Activated naive CD8-positive, alpha-beta T cell (primary cell): ENCODE data around the gene NCAPD2.

Source experiments
- H3K27ac Mint-ChIP-seq: one replicate; pipeline ENCODE4 v1.8.0; 2021; ENCODE audit warnings: mixed read lengths
- H3K27me3 Mint-ChIP-seq: one replicate; pipeline ENCODE4 v1.8.0; 2021; ENCODE audit warnings: mixed read lengths
- H3K36me3 Mint-ChIP-seq: one replicate; pipeline ENCODE4 v1.8.0; 2021; ENCODE audit warnings: mixed read lengths
- H3K4me1 Mint-ChIP-seq: one replicate; pipeline ENCODE4 v1.8.0; 2021; ENCODE audit warnings: low read depth, mixed read lengths
- H3K4me3 Mint-ChIP-seq: one replicate; pipeline ENCODE4 v1.8.0; 2021; ENCODE audit warnings: mild to moderate bottlenecking, mixed read lengths
- H3K9me3 Mint-ChIP-seq: one replicate; pipeline ENCODE4 v1.8.0; 2021; ENCODE audit warnings: low read depth, mixed read lengths

The NCAPD2 gene, protein sequence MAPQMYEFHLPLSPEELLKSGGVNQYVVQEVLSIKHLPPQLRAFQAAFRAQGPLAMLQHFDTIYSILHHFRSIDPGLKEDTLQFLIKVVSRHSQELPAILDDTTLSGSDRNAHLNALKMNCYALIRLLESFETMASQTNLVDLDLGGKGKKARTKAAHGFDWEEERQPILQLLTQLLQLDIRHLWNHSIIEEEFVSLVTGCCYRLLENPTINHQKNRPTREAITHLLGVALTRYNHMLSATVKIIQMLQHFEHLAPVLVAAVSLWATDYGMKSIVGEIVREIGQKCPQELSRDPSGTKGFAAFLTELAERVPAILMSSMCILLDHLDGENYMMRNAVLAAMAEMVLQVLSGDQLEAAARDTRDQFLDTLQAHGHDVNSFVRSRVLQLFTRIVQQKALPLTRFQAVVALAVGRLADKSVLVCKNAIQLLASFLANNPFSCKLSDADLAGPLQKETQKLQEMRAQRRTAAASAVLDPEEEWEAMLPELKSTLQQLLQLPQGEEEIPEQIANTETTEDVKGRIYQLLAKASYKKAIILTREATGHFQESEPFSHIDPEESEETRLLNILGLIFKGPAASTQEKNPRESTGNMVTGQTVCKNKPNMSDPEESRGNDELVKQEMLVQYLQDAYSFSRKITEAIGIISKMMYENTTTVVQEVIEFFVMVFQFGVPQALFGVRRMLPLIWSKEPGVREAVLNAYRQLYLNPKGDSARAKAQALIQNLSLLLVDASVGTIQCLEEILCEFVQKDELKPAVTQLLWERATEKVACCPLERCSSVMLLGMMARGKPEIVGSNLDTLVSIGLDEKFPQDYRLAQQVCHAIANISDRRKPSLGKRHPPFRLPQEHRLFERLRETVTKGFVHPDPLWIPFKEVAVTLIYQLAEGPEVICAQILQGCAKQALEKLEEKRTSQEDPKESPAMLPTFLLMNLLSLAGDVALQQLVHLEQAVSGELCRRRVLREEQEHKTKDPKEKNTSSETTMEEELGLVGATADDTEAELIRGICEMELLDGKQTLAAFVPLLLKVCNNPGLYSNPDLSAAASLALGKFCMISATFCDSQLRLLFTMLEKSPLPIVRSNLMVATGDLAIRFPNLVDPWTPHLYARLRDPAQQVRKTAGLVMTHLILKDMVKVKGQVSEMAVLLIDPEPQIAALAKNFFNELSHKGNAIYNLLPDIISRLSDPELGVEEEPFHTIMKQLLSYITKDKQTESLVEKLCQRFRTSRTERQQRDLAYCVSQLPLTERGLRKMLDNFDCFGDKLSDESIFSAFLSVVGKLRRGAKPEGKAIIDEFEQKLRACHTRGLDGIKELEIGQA (N-terminal part only)

GRCh38 chr12:6493497-6494257, at the start of gene NCAPD2:
Gene NCAPD2, plus strand, starts transcription at chr12:6494102. Its CDS starts 997 bp downstream, at chr12:6495099.
- H3K36me3 Mint-ChIP-seq = peaks cover 2% of the 10 kb centered on the region

GRCh38 chr12:6444704-6445688, 48.9 kb upstream of the NCAPD2 start, which contains the start of gene CD27:
Gene CD27, plus strand, starts transcription at chr12:6444955. Its CDS starts 141 bp downstream, at chr12:6445096.
- H3K27me3 Mint-ChIP-seq = no peaks in the 10 kb centered on the region
- H3K4me1 Mint-ChIP-seq = peaks cover 69% of the 10 kb centered on the region
- peaks cover 20% of the 10 kb centered on the region for H3K36me3 Mint-ChIP-seq
- H3K9me3 Mint-ChIP-seq = no peaks in the 10 kb centered on the region
- peak within 1 kb of the TSS; percentile 99 for H3K27ac Mint-ChIP-seq
- H3K4me3 Mint-ChIP-seq = peak within 1 kb of the TSS; percentile 99

More at GRCh38 chr12:6493497-6494257, at the start of gene NCAPD2:
- peak within 1 kb of the TSS; percentile 97 for H3K4me3 Mint-ChIP-seq
- H3K4me1 Mint-ChIP-seq = peaks cover 42% of the 10 kb centered on the region
- no peaks in the 10 kb centered on the region for H3K9me3 Mint-ChIP-seq
- no peaks in the 10 kb centered on the region for H3K27me3 Mint-ChIP-seq
- H3K27ac Mint-ChIP-seq = peak within 1 kb of the TSS; percentile 97

DNA sequence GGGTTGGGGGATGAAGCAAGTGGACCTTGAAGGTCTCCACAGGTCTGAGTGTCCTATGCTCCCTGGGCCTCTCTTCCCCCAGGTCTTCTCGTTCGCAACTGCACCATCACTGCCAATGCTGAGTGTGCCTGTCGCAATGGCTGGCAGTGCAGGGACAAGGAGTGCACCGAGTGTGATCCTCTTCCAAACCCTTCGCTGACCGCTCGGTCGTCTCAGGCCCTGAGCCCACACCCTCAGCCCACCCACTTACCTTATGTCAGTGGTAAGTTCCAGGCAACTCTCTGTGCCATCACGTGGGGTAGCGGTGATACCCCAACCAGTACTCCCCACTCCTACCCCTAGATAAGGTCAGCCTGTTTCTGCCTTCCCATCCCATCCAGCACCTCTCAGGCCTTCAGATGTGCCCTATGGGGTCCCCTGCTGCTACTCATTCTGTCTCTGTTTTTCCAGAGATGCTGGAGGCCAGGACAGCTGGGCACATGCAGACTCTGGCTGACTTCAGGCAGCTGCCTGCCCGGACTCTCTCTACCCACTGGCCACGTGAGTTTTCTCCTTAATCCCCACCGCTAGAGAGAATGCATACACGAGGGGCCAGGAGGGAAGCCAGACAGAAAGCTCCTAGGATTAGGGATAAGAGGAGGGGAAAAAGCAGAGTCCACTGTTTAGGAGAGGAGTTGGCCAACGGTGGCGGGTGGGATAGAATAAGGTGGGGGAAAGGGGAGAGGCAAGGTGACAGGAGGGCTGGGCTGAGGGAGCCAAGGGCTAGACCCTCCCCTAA, 43.6 kb upstream of the NCAPD2 start:
- Mint-ChIP-seq H3K9me3 (no peaks in the 10 kb centered on the region), H3K4me1 (peaks cover 74% of the 10 kb centered on the region), H3K27me3 (no peaks in the 10 kb centered on the region), H3K4me3 (peak overlapping the region; percentile 99), H3K27ac (peak overlapping the region; percentile 99), H3K36me3 (peaks cover 31% of the 10 kb centered on the region)

DNA sequence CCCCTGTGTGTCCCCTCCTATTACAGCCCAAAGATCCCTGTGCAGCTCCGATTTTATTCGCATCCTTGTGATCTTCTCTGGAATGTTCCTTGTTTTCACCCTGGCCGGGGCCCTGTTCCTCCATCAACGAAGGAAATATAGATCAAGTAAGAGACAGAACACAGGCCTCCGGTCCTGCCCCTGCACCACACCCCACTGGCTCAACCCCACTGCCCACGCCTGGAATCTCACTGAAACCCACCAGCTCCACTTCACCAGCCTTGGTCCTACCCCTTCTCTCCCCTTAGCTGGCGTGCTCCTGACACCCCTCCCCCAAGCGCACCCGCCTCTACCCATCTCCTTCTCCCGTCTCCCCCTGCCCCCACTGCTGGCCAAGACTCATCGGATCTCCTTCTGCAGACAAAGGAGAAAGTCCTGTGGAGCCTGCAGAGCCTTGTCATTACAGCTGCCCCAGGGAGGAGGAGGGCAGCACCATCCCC, 43.0 kb upstream of the NCAPD2 start:
- peak overlapping the region; percentile 99 for H3K4me3 Mint-ChIP-seq
- H3K27me3 Mint-ChIP-seq = no peaks in the 10 kb centered on the region
- H3K36me3 Mint-ChIP-seq = peaks cover 26% of the 10 kb centered on the region
- H3K27ac Mint-ChIP-seq = peak overlapping the region; percentile 99
- H3K9me3 Mint-ChIP-seq = no peaks in the 10 kb centered on the region
- H3K4me1 Mint-ChIP-seq = peaks cover 77% of the 10 kb centered on the region

GRCh38 chr12:6451348-6452244, 42.3 kb upstream of the NCAPD2 start, which contains the start of gene TAPBPL:
Gene TAPBPL, plus strand, starts transcription at chr12:6452042. Its CDS starts 207 bp downstream, at chr12:6452249.
- peaks cover 25% of the 10 kb centered on the region for H3K36me3 Mint-ChIP-seq

GRCh38 chr12:6452245-6452943, 41.5 kb upstream of the NCAPD2 start:
- no peaks in the 10 kb centered on the region for H3K27me3 Mint-ChIP-seq
- peak overlapping the region; percentile 99 for H3K4me3 Mint-ChIP-seq
- H3K27ac Mint-ChIP-seq = peak overlapping the region; percentile 99
- peaks cover 78% of the 10 kb centered on the region for H3K4me1 Mint-ChIP-seq
- H3K9me3 Mint-ChIP-seq = no peaks in the 10 kb centered on the region
- H3K36me3 Mint-ChIP-seq = peaks cover 22% of the 10 kb centered on the region

More at GRCh38 chr12:6451348-6452244, 42.3 kb upstream of the NCAPD2 start, which contains the start of gene TAPBPL:
- Mint-ChIP-seq H3K27me3 (no peaks in the 10 kb centered on the region), H3K4me1 (peaks cover 78% of the 10 kb centered on the region), H3K27ac (peak within 1 kb of the TSS; percentile 99), H3K4me3 (peak within 1 kb of the TSS; percentile 99), H3K9me3 (no peaks in the 10 kb centered on the region)

DNA sequence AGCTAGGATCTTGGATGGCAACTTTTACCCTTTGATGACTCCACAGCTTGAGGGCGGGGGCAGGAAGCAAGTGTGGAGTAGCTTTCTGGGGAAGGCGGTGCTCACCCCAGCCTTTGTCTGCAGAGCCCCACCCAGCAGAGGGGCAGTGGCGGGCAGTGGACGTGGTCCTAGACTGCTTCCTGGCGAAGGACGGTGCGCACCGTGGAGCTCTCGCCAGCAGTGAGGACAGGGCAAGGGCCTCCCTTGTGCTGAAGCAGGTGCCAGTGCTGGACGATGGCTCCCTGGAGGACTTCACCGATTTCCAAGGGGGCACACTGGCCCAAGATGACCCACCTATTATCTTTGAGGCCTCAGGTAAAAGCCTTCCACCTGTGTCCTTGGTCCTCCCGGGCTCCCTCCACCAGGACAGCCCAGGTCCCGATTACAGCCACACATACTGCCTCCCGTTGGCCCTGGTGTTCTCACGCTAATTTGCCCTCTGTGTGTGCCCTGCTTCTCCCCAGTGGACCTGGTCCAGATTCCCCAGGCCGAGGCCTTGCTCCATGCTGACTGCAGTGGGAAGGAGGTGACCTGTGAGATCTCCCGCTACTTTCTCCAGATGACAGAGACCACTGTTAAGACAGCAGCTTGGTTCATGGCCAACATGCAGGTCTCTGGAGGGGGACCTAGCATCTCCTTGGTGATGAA, 40.8 kb upstream of the NCAPD2 start:
- peaks cover 77% of the 10 kb centered on the region for H3K4me1 Mint-ChIP-seq

DNA sequence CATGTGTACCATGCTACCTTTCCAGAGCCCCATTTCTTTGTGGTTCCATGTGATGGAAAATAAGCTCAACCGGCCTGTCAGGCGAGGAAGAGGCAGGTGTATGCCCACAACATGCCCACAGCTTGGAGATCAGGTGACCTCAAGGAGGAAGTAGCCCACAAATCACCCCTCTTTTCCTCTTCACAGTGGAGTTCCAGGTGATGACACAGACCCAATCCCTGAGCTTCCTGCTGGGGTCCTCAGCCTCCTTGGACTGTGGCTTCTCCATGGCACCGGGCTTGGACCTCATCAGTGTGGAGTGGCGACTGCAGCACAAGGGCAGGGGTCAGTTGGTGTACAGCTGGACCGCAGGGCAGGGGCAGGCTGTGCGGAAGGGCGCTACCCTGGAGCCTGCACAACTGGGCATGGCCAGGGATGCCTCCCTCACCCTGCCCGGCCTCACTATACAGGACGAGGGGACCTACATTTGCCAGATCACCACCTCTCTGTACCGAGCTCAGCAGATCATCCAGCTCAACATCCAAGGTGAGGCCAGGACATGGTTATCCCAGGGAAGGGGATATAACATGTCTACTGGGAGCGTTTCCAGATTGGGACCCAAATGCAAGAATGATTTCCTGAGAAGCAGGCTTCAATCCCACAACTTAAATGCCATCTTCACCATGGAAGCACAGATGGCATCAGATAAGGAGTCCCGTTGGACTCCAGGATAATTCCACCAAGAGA, 36.5 kb upstream of the NCAPD2 start:
- Mint-ChIP-seq H3K4me1 (peaks cover 84% of the 10 kb centered on the region), H3K9me3 (no peaks in the 10 kb centered on the region), H3K27me3 (no peaks in the 10 kb centered on the region), H3K27ac (peak overlapping the region; percentile 90), H3K36me3 (peaks cover 38% of the 10 kb centered on the region), H3K4me3 (peak overlapping the region; percentile 46)

More for the DNA sequence above, 40.8 kb upstream of the NCAPD2 start:
- Mint-ChIP-seq H3K4me3 (peak overlapping the region; percentile 99), H3K9me3 (no peaks in the 10 kb centered on the region), H3K27ac (peak overlapping the region; percentile 99), H3K36me3 (peaks cover 17% of the 10 kb centered on the region), H3K27me3 (no peaks in the 10 kb centered on the region)

DNA sequence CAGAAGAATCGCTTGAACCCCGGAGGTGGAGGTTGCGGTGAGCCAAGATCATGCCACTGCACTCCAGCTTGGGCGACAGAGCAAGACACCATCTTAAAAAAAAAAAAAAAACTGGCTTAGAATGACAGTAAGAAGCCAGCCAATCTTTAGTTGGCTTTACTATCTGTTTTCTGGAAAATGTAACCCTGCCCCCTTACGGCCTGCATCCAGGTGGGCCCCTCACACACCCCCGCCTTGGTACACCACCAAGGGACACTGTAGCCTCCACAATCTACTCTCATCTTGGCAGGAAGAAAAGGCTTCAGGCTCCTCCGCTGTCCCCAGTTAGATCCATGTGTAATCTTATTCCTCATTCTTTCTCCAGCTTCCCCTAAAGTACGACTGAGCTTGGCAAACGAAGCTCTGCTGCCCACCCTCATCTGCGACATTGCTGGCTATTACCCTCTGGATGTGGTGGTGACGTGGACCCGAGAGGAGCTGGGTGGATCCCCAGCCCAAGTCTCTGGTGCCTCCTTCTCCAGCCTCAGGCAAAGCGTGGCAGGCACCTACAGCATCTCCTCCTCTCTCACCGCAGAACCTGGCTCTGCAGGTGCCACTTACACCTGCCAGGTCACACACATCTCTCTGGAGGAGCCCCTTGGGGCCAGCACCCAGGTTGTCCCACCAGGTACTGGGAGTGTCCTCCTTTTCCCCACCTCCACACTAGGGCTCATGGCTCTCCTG, 35.5 kb upstream of the NCAPD2 start:
- Mint-ChIP-seq H3K9me3 (no peaks in the 10 kb centered on the region), H3K36me3 (peaks cover 43% of the 10 kb centered on the region), H3K27ac (peak overlapping the region; percentile 90), H3K4me1 (peaks cover 89% of the 10 kb centered on the region), H3K27me3 (no peaks in the 10 kb centered on the region), H3K4me3 (peak overlapping the region; percentile 64)
